GM19324 (cell line): Measurements from ENCODE around the gene DIP2C.

Experiments
- ATAC-seq: cut with Tn5 transposase; IDR thresholded peaks from one replicate; pipeline ENCODE4 v1.9.1; 2021; ENCODE audit warnings: mild to moderate bottlenecking, moderate library complexity; ENCODE audit not compliant: unreplicated experiment, low FRiP score

Gene DIP2C, protein sequence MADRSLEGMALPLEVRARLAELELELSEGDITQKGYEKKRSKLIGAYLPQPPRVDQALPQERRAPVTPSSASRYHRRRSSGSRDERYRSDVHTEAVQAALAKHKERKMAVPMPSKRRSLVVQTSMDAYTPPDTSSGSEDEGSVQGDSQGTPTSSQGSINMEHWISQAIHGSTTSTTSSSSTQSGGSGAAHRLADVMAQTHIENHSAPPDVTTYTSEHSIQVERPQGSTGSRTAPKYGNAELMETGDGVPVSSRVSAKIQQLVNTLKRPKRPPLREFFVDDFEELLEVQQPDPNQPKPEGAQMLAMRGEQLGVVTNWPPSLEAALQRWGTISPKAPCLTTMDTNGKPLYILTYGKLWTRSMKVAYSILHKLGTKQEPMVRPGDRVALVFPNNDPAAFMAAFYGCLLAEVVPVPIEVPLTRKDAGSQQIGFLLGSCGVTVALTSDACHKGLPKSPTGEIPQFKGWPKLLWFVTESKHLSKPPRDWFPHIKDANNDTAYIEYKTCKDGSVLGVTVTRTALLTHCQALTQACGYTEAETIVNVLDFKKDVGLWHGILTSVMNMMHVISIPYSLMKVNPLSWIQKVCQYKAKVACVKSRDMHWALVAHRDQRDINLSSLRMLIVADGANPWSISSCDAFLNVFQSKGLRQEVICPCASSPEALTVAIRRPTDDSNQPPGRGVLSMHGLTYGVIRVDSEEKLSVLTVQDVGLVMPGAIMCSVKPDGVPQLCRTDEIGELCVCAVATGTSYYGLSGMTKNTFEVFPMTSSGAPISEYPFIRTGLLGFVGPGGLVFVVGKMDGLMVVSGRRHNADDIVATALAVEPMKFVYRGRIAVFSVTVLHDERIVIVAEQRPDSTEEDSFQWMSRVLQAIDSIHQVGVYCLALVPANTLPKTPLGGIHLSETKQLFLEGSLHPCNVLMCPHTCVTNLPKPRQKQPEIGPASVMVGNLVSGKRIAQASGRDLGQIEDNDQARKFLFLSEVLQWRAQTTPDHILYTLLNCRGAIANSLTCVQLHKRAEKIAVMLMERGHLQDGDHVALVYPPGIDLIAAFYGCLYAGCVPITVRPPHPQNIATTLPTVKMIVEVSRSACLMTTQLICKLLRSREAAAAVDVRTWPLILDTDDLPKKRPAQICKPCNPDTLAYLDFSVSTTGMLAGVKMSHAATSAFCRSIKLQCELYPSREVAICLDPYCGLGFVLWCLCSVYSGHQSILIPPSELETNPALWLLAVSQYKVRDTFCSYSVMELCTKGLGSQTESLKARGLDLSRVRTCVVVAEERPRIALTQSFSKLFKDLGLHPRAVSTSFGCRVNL (N-terminal part only)

DNA sequence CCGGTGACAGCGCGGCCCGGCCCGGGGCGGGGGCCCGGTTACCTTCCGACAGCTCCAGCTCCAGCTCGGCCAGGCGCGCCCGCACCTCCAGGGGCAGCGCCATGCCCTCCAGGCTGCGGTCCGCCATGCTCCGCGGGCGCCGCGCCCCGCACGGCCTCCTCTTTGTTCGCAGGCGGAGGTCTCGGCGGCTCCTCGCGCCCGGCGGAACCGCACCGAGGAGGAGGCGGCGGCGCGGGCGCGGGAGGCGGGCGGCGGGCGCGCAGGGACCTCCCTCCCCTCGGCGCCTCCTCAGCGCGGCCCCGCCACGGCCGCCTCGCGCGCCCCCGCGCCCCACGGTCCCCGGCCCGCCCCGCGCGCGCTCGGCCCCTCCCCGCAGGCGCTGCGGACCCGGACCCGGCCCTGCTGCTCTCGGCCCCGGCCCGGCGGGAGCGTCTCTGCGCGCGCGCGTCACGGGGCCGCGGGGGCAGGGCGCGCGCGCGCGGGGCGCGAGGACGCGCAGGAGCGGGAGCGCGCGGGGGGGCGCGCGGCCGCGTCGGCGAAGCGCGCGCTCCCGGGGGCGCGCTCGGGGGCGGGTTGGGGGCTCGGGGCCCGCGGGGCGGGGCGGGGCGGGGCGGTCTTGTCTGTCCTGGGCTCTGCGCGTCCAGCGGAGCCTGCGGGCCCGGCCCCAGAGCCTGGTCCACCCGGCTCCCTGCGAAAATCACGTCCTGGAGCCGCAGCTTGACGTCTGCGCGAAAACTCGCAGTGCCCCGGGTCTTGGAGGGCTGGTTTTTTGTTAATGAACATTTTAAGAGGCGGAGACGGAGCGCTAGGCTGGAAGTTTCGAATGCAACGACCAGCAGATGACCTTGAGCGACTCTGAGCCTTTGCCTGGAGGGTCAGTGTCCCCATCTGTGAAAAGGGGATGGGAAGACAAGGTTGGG is at the start of gene DIP2C:
Gene DIP2C (minus strand): TSS at position 217 of the 920 bp plus-strand sequence. CDS start 90 bp downstream, at position 127.
- ATAC-seq, result no peak

DNA sequence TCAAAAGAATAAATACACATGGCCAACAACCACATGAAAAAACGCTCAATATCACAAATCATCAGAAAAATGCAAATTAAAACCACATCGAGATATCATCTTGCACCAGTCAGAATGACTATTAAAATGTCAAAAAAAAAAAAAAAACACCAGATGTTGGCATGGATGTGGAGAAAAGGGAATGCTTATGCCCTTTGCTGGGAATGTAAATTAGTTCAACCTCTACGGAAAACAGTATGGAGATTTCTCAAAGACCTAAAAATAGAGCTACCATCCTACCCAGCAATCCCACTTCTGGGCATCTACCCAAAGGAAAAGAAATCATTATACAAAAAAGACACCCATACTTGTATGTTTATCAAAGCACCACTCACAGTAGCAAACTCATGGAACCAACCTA is 45.0 kb upstream of the DIP2C start:
- ATAC-seq, result no peak

DNA sequence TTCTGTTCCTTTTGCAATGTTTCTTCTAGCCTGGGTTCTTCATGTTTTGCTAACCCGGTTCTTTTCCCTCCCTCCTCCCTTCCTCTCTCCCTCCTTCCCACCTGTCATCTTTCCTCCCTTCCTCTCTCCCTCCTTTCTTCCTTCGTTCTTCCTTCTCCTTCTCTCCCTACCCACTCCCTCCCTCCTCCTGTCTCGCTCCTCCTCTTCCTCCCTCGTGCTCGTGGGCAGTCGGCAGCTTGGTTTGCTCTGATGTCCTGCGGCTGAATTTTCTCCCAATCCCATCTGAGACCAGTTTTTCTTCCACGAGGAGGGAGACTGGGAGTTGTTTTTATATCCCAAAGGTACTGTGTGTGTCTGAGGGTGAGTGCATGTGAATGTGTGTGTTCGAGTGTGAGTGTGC is 43.6 kb upstream of the DIP2C start:
- no peak for ATAC-seq

DNA sequence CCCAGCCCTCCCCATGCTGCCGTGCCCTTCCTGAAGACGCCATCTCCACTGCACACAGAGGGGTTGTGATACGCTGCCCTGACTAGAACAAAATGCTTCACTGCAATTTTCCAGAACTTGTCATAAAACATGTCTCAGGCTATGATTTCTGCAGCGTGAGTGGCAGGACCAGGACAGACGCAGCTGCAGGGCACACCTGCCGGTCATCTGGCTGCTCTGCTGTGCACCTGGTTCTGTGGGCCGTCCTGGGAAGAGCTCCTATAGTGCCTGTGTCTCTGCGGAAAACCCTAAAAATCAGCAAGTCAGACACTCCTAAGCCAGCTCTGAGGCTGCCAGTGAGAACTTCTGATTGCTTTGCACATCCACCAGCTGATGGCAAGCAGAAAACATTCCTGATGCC is 39.7 kb upstream of the DIP2C start:
- ATAC-seq, result no peak

DNA sequence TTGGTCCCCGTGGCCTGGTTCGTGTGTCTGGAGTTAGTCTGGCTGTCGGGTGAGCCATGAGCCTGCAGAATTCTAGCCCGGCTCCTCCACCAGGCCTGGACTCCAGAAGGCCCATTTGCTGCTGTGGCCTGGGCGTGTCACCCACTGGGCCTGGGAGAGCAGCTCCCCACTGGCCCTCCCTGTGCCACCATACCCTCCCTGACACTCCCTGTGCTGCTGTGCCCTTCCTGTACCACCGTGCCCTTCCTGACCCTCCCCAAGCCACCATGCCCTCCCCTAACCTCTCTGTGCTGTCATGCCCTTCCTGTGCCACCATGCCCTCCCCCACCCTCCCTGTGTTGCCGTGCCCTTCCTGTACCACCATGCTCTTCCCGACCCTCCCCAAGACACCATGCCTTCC is 39.1 kb upstream of the DIP2C start:
- ATAC-seq, result no peak

DNA sequence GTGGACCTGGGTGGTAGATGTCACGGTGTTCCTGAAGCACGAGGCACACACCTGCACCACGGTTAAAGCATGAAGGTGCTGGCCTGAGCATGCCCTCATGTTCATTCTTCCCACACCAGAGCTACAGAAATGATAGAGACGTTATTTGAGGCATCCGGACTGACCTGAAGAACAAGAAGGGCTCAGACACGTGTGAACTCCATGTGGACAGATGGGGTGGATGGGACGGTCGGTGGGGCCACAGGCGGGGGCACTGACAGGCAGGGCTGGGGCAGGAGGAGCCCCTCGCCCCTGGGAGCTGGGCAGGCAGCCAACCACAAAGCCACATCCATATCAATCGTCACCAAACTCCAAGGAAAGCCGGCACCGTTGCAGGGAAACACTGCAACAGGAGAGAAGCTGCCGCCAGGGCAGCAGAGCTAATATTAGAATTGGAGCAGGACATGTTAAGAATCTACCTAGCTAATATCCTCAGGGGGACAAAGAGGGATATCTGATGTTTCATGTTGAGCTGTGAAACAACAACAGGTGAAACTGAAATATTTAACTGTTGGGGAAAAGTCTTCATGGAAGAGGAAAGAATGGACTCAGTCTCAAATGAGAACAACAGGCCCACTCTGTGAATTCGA is 37.8 kb upstream of the DIP2C start:
- no peak for ATAC-seq

DNA sequence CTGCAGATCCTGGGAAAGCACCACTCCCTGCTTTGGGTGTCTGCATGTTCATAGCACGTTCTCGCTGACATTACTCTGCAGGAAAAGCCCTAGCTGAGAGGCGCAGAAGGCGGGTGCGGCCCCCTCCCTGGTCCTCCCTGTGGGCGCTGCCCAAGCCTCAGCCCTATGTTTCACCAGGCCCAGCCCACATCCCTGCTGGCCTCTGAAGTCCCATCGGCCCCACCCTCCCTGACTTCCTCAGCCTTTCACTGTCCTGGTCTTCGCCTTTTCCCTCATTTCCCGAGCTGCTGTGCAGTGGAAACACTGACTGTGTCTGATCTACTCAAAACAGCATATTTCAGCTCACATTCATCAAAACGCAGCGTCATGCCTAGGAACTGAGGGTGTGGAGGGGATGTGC is 36.3 kb upstream of the DIP2C start:
- no peak for ATAC-seq

DNA sequence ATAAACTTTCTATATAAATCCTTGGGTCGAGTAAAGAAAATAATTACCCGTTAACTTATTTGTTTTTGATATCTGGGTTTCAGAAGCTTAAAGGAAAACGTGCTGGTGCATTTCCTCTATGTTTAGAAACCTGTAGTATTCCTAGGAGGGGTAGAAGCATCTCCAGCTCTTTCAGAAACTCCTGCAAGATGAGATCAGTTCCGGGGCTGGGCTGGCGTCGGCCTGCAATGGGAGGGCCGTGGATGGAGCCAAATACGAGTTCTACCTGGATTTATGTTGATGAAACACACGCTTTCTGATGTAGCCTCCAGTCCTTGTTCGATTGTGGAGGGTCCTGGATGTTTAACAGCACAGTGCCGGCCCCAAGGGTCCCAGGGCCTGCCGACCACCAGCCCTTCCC is 35.8 kb upstream of the DIP2C start:
- no peak for ATAC-seq

DNA sequence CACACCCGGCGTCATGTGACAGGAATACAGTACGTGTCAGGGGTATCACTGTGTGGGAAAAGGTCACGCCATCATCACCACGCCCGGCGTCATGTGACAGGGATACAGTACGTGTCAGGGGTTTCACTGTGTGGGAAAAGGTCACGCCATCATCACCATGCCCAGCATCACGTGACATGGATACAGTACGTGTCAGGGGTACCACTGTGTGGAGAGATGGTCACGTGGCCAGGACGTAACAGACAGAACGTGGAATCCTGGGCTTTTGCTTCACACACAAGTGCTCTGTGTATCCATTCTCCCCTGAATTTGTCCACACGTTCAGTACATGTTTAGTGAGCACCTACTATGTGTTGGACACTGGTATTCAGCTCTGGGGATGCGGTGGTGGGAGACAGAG is 34.5 kb upstream of the DIP2C start:
- ATAC-seq, result no peak

DNA sequence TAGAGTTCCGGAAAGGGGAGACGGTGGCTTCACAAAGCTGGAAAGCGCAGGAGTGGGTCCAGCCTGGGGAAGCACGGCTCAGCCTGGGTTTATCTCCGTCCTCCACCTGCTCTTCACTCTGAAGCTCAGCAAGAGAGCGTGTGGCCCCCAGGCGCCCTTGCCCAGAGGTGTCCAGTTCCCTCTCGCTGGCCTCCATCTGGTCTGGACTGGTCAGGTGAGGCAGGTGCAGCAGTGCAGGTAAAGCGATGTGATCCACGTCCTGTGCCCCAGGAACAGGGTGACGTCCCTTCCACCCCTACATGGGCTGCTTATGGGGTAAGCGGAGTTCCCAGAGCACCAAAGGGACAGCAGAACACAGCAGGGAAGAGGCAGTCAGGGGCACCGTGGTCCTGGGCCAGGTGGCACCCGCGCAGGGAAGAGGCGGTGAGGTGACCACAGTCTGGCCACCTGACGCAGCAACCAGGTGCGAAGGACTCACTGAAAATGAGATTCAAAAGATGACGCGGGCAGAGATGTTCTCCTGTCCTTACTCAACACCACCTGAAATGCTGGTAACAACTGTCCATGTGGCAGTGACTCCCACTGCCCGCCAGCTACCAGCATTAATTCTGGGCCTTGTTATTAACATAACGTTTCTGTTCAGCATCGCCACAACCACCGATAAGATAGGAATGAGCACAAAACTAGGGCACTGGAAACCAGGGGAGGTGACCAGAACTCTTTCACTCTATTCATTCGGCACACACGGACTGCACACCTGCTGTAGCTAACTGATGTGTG is 33.0 kb upstream of the DIP2C start:
- ATAC-seq, result no peak

DNA sequence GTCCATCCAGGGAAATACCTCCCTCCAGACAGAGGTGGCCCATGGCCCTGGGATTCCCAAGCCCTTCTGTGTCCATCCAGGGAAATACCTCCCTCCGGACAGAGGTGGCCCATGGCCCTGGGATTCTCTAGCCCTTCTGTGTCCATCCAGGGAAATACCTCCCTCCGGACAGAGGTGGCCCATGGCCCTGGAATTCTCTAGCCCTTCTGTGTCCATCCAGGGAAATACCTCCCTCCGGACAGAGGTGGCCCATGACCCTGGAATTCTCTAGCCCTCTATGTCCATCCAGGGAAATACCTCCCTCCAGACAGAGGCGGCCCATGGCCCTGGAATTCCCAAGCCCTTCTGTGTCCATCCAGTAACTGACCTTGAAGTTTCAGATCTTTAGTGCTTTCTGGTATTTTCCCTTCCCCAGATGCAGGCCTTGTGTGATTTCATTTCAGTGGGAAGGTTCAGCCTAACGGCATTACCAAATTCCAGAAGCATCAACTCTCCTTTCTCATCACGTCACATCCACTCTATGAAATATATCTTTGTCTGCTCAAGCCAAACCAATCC is 28.8 kb upstream of the DIP2C start:
- ATAC-seq, result no peak

DNA sequence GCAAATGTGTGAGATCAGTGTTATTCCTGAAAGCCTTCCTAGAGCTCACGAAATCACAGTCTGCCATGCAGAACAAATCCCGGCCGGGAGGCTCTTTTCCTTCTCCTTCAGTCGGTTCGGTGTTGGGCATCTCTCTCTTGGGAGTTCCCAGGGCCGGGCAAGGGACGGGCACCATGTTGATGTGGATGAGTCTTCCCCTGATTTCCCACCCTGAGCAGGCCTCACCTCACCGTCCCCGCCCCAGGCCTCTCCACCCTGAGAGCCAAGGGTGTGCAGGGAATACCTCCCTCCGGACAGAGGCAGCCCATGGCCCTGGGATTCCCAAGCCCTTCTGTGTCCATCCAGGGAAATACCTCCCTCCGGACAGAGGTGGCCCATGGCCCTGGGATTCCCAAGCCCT is 28.0 kb upstream of the DIP2C start:
- no peak for ATAC-seq

DNA sequence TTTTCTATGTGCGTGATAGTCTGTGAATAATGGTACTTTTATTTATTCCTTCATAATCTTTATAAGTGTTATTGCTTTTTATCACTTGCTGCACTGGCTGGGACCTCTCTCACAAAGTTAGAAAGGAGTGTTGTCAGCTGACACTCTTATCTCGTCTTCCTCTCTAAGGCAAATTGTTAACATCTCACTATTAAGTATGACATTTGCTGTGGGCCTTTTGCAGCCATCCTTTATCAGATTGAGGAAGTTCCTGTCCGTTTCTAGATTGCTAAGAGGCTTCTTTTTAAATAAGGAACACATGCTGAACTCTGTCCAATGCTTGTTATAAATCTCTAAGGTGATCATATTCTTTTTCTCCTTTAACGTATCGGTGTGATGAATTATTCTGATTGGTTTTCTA is 27.4 kb upstream of the DIP2C start:
- ATAC-seq, result no peak

DNA sequence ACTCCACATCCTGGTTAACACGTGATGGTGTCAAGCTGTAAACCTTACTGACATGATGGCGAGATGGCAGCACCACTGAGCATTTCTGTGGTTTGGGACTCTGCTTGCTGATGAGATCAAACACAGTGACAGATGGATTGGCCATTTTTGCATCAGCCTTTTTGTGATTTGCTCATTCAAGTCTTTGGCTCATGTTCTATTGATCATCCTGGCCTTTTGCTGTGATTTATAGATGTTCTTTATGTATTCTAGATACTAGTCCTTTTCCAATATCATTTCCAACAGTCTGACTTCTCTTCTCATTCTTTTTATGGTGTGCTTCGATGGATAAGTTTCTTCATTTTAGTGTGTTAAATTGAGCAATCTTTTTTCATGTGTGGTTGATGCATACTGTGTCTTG is 24.7 kb upstream of the DIP2C start:
- no peak for ATAC-seq

DNA sequence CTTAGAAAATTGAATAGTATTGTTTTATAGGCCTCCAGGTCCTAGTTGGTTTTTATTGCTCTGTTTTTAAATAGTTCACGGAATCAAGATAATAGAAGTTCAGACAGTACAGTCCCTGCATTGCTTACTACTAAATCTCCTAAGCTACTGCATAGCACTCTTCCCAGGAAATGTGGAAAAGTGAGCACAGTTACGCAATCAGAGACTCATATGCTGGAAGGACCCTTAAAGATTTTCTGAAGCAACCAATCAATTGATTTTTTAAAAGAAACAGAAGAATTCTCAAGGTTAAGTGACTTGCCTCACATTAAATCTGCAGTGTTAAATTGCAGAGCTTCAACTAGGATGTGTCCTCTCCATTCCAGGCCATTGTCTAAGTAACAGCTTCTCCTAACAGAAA is 23.1 kb upstream of the DIP2C start:
- ATAC-seq, result no peak

DNA sequence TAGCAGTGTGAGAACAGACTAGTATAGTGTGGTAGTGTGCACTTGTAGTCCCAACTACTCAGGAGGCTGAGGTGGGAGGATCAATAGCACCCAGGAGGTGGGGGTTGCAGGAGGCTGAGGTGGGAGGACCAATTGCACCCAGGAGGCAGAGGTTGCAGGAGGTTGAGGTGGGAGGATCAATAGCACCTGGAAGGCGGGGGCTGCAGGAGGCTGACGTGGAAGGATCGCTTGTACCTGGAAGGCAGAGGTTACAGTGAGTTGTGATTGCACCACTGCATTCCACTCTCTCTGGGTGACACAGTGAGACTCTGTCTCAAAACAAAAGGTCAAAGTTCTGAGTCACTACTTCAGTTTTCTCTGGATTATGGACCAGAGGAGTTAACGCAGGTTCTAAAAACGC is 22.6 kb upstream of the DIP2C start:
- ATAC-seq, result no peak

DNA sequence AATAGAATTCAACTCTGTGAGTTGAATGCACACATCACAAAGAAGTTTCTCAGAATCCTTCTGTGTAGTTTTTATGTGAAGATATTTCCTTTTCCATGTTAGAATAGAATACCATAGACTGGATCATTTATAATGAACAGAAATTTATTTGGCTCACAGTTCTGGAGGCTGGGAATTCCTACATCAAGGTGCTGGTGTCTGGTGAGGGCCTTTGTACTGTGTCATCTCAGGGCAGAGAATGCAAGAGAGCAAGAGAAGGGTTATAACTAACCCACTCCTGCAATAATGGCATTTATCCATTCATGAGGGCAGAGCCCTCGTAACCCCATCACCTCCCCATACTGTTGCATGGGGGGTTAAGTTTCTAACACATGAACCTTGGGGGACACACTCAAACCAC is 18.4 kb upstream of the DIP2C start:
- ATAC-seq, result no peak

DNA sequence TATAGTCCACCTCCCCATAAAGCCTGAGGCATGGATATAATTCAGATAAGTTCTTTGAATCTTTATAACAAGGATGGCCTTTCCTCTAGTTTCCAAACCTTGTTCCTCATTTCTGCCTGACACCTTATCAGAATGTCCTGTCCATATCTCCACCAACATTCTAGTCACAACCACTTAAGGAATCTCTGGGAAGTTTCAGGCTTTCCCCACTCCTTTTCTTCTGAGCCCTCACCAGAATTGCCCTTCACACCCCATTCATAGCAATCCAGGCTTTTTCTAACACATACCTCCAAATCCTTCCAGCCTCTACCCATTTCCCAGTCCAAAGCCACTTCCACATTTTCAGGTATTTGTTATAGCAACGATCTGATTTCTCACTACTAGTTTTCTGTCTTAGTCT is 18.0 kb upstream of the DIP2C start:
- ATAC-seq, result no peak
